Activated naive CD8-positive, alpha-beta T cell treated with anti-CD3 and anti-CD28 coated beads, Interleukin-2, amount 10 ng/mL, durations not matched to agents 7 days and 5 days (primary cell): Measurements from ENCODE around the gene FRMD5. TPM values are rescaled to one million over a fixed set of nuclear protein-coding genes. Genes with fewer than 3 reads are reported as not detected.
A peak's percentile ranks its signal among the peaks of the same experiment; 100 is the strongest.

ENCODE experiments used
- ATAC-seq: fragments of 150-1000 bp; cut with Tn5 transposase; one replicate; pipeline ENCODE4 v1.10.0; 2021; ENCODE audit warnings: low read depth, moderate library complexity
- POLR2A ChIA-PET: fragments of 350-600 bp; sonication (Branson Sonifier 250); formaldehyde crosslinking; loops from one replicate; lab custom pipeline; 2021; ENCODE audit warnings: antibody characterized with exemption; lab: Charles Lee
- DNase-seq: peaks from one replicate; pipeline ENCODE4 v3.0.0; 2021
- H3K27ac Mint-ChIP-seq: one replicate; pipeline ENCODE4 v1.8.0; 2022; ENCODE audit warnings: mild to moderate bottlenecking, mixed read lengths
- H3K27me3 Mint-ChIP-seq: one replicate; pipeline ENCODE4 v1.8.0; 2022; ENCODE audit warnings: mild to moderate bottlenecking, moderate library complexity, mixed read lengths
- H3K36me3 Mint-ChIP-seq: one replicate; pipeline ENCODE4 v1.8.0; 2021; ENCODE audit warnings: mild to moderate bottlenecking, mixed read lengths
- H3K4me1 Mint-ChIP-seq: one replicate; pipeline ENCODE4 v1.8.0; 2021; ENCODE audit warnings: mixed read lengths
- H3K4me3 Mint-ChIP-seq: one replicate; pipeline ENCODE4 v1.8.0; 2022; ENCODE audit warnings: mild to moderate bottlenecking, moderate library complexity, mixed read lengths
- H3K9me3 Mint-ChIP-seq: one replicate; pipeline ENCODE4 v1.8.0; 2021; ENCODE audit warnings: mixed read lengths
- total RNA-seq, 2 experiments: library from RNA; stranded (reverse); gene quantifications; one replicate each; pipeline ENCODE4 v1.2.3, GENCODE V29; 2021

The FRMD5 gene
- total RNA-seq, 2 experiments from 2014 or later, result 0.26 TPM; not detected in 1

DNA sequence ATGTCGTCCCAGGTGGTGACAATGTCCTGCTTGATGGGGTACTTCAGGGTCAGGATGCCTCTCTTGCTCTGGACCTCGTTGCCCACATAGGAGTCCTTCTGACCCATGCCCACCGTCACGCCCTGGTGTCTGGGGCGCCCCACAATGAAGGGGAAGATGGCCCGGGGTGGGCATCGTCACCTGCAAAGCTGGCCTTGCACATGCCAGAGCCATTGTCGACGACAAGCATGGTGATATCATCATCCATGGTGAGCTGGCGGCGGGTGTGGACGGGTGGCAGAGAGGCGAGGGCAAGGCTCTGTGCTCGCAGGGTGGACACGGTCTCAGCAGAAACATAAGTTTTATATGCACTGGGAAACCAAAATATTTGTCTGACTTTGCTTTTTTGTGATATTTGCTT, 205.1 kb downstream of the FRMD5 start:
- H3K27me3 Mint-ChIP-seq, result peaks cover 23% of the 10 kb centered on the region
- no peaks in the 10 kb centered on the region for H3K9me3 Mint-ChIP-seq
- no peak overlapping the region for H3K27ac Mint-ChIP-seq
- no peaks in the 10 kb centered on the region for H3K36me3 Mint-ChIP-seq
- POLR2A ChIA-PET, result no interaction called here
- ATAC-seq (no peak), DNase-seq (no peak)
- no peaks in the 10 kb centered on the region for H3K4me1 Mint-ChIP-seq
- no peak overlapping the region for H3K4me3 Mint-ChIP-seq

DNA sequence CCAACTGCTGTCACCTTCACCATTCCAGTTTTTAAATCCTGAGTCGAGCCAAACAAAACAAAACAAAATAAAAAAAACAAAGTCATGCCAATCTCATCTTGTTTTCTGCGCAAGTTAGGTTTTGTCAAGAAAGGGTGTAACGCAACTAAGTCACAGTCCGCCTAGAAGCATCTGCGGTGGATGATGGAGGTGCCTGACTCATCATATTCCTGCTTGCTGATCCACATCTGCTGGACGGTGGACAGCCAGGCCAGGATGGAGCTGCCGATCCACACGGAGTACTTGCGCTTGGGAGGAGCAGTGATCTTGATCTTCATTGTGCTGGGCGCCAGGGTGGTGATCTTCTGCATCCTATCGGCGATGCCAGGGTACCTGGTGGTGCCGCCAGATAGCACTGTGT, 206.2 kb downstream of the FRMD5 start:
- Mint-ChIP-seq H3K36me3 (no peaks in the 10 kb centered on the region), H3K27me3 (peaks cover 21% of the 10 kb centered on the region), H3K9me3 (no peaks in the 10 kb centered on the region), H3K27ac (no peak overlapping the region), H3K4me3 (no peak overlapping the region), H3K4me1 (no peaks in the 10 kb centered on the region)
- POLR2A ChIA-PET, result no interaction called here
- ATAC-seq (no peak), DNase-seq (no peak)

DNA sequence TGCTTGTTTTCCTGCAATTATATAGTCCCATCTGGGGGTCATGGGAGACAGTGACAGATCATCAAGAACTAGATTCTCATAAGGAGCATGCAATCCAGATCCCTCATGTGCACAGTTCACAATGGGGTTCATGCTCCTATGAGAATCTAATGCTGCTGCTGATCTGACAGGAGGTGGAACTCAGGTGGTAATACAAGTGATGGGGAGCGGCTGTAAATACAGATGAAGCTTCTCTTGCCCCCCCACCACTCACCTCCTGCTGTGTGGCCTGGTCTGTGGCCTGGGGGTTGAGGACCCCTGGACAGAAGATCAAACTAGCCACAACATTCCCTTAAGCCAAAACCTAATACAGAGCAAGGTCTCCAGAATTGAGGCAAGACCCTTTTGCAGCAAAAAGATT, 207.1 kb downstream of the FRMD5 start:
- no peak for DNase-seq
- no peak overlapping the region for H3K4me3 Mint-ChIP-seq
- no peak for ATAC-seq
- H3K9me3 Mint-ChIP-seq, result no peaks in the 10 kb centered on the region
- no peaks in the 10 kb centered on the region for H3K36me3 Mint-ChIP-seq
- POLR2A ChIA-PET, result no interaction called here
- H3K27me3 Mint-ChIP-seq, result peaks cover 29% of the 10 kb centered on the region
- no peaks in the 10 kb centered on the region for H3K4me1 Mint-ChIP-seq
- H3K27ac Mint-ChIP-seq, result no peak overlapping the region

DNA sequence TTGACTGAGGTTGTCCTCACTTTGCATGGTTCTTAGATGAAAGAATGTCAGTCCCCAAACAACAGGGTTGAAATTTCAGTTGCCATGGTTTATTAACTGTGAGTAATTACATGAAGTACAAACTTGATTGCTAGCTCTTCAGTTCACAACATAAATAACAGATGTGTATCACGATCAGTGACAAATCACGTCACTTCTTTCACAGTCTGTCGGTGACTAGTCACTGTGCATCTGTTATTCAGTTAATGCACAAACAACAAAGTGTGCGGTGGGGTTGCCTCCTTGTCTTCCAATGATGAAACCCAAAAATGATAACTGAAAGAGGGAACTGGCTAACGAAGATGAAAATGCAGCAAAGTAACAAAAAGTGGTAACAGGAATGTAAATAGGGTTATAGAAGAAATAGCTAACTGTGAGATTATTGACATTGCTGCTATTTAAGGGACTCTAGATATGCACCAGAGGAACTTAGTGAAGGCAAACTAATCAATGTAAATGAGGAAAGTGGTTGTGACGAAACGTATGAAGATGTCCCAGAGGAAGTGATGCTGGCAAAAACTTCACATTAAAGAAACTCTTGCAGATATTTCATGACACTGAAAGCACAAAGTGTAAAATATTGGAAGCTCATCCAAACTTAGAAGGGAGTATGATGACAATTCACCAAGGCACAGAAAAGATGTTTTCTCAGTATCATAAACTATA, 208.9 kb downstream of the FRMD5 start:
- no peak for DNase-seq
- Mint-ChIP-seq H3K36me3 (no peaks in the 10 kb centered on the region), H3K27ac (no peak overlapping the region), H3K4me3 (no peak overlapping the region), H3K27me3 (peaks cover 38% of the 10 kb centered on the region), H3K4me1 (no peaks in the 10 kb centered on the region), H3K9me3 (no peaks in the 10 kb centered on the region)
- POLR2A ChIA-PET, result no interaction called here
- ATAC-seq, result no peak

DNA sequence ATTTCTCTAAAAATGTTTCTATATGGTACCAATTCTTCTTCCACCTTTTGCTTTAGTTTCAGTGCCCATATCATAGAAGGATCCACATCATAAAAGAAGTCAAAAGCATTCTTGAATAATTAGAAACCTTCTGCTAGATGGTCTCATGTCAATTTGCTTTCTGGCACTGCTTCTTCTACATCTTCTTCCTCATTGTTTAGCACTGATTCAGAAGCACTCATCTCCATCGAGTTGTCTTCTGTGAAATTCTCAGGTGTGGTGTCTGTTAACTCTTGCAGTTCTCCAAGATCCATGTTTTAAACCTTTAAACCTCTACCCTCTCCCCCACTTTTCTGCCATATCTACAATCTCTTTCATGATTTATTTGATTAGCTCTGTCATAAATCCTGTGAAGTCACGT, 213.5 kb downstream of the FRMD5 start:
- no peak overlapping the region for H3K27ac Mint-ChIP-seq
- H3K4me1 Mint-ChIP-seq, result peaks cover 12% of the 10 kb centered on the region
- H3K27me3 Mint-ChIP-seq, result peaks cover 31% of the 10 kb centered on the region
- H3K9me3 Mint-ChIP-seq, result peaks cover 8% of the 10 kb centered on the region
- POLR2A ChIA-PET, result no interaction called here
- peaks cover 3% of the 10 kb centered on the region for H3K36me3 Mint-ChIP-seq
- ATAC-seq (no peak), DNase-seq (no peak)
- H3K4me3 Mint-ChIP-seq, result no peak overlapping the region

DNA sequence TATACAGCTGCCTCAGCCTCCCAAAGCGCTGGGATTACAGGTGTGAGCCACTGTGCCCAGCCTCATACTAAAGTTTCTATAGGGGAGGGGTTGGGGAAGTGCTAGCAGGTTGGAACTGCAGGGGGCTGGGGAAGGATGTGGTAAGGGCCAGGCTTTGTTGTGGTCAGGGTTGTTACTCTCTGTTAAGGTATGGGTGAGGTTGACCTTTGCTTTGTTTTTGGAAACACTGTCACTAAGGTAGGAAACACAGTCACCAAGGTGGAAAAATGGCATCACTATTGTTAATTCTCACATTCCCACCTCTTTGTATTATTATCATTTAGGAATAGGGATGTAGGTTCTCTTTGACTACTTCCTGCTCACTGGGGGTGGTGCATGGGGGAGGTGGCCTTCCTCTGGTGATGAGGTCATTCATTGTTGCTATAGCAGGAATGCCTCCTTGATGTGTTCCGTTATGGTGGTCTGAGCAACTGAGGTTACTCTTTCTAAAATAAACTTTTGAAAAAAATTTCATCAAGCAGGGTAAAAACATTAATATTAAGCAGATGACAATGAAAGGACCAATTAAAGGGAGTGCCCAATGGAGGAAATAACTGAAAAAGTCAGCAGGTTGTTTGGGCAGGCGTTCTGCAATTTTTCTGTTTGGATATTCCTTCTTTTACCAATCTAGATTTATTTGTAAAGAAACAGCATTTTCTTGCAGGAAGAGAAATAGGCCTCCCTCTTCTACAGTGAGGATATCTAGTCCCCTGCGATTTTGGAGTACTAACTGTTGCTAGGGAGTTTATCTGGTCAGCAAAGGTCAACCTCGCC, 217.8 kb downstream of the FRMD5 start:
- DNase-seq, result peak; percentile 71
- Mint-ChIP-seq H3K36me3 (peaks cover 3% of the 10 kb centered on the region), H3K27me3 (peaks cover 21% of the 10 kb centered on the region), H3K27ac (peak overlapping the region; percentile 39), H3K4me1 (peaks cover 39% of the 10 kb centered on the region), H3K9me3 (peaks cover 8% of the 10 kb centered on the region), H3K4me3 (peak overlapping the region; percentile 39)
- POLR2A ChIA-PET, result interaction anchor here (0.7 kb wide), 1 partner anchor 311 kb away, joined by 3 read pairs; the partner anchor contains the start of gene GOLM2
- peak; percentile 90 for ATAC-seq

DNA sequence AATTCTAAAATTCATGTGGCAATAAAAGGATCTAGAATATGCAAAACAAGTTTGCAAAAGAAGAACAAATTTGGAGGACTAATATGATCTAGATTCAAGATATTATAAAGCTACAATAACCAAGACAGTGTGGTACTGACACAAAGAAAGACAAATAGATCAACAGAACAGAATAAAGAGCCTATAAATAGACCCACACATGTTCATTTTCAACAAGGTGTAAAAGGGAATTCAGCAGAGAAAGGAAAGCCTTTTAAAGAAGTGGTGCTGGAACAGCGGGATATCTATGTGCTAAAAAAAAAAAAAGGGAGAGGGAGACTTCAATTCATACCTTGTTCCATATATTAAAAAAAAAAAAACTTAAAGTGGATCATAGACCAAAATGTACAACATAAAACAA, 219.3 kb downstream of the FRMD5 start:
- no peak for ATAC-seq

DNA sequence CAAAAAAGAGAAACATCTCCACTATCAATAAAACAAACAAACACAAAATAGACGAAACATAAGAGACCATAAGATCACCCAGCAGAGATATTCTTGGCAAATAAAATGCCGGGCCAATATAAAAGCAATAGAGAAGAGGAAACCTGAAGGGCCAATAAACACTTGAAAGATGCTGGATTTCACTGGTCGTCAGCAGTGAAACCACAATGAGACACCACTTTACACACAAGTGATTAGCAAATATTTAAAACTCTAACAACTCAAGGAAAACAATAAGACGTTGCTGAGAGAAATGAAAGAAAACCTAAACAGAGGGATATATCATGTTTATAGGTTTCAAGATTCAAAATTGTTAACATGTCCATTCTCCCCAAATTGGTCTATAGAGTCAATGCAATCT, 219.7 kb downstream of the FRMD5 start:
- Mint-ChIP-seq H3K27ac (no peak overlapping the region), H3K4me1 (peaks cover 39% of the 10 kb centered on the region), H3K36me3 (peaks cover 3% of the 10 kb centered on the region), H3K27me3 (peaks cover 12% of the 10 kb centered on the region), H3K4me3 (no peak overlapping the region), H3K9me3 (peaks cover 8% of the 10 kb centered on the region)
- POLR2A ChIA-PET, result no interaction called here
- DNase-seq (no peak), ATAC-seq (no peak)

More for the DNA sequence above, 219.3 kb downstream of the FRMD5 start:
- peaks cover 9% of the 10 kb centered on the region for H3K27me3 Mint-ChIP-seq
- H3K36me3 Mint-ChIP-seq, result peaks cover 3% of the 10 kb centered on the region
- DNase-seq, result no peak
- peak overlapping the region; percentile 56 for H3K4me3 Mint-ChIP-seq
- no peak overlapping the region for H3K27ac Mint-ChIP-seq
- POLR2A ChIA-PET, result no interaction called here
- peaks cover 41% of the 10 kb centered on the region for H3K4me1 Mint-ChIP-seq
- peaks cover 8% of the 10 kb centered on the region for H3K9me3 Mint-ChIP-seq

DNA sequence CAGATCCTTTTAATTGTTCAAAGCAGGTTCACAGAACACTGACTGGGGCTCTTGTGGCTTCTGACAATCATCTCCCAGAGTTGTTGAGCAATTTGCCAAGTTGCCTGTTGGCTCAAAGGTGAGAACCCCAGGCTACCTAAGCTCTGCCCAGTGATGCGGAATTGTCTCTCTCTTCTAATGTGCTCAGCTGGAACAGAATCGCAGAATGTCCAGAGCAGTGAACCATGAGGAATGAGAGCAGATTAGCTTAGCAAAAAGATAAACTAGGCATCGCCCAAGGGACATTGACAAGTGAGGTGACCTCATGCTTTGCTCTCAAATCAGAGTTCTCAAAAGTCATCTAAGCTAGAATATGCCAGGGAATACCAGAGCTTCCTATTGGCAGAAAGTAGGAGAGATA, 220.2 kb downstream of the FRMD5 start:
- POLR2A ChIA-PET, result no interaction called here
- DNase-seq (no peak), ATAC-seq (no peak)
- Mint-ChIP-seq H3K4me3 (no peak overlapping the region), H3K27me3 (peaks cover 13% of the 10 kb centered on the region), H3K9me3 (peaks cover 8% of the 10 kb centered on the region), H3K36me3 (peaks cover 3% of the 10 kb centered on the region), H3K27ac (no peak overlapping the region), H3K4me1 (peaks cover 38% of the 10 kb centered on the region)

DNA sequence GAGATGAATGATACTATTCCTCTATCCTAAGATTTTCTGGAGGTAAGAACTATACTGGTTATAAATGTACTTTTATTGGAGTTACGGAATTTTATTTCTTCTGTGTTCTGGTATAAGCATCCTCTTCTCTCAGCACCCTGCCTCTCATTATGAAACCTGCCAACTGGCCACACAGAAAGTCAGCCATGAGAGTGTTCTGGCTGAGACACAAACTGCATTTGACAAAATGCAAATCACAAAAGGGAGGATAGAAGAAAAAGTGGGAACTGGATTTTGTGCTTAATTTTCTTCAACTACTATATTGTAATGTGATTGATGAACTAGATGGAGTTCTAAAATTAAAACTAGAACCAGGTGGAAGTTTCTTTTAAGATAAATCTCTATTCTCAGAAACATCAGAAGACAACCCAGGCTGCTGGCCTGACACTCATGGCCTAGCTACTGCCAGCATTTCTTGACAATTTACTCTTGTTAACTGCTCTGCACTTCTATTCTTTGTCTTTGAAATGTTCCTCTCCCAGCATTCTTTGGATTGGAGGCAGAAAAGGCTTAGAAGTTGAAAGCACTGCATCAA, 225.2 kb downstream of the FRMD5 start:
- no peak overlapping the region for H3K27ac Mint-ChIP-seq
- ATAC-seq (no peak), DNase-seq (no peak)
- peaks cover 15% of the 10 kb centered on the region for H3K4me1 Mint-ChIP-seq
- no peaks in the 10 kb centered on the region for H3K36me3 Mint-ChIP-seq
- no peak overlapping the region for H3K4me3 Mint-ChIP-seq
- no peaks in the 10 kb centered on the region for H3K9me3 Mint-ChIP-seq
- POLR2A ChIA-PET, result no interaction called here
- peaks cover 33% of the 10 kb centered on the region for H3K27me3 Mint-ChIP-seq

DNA sequence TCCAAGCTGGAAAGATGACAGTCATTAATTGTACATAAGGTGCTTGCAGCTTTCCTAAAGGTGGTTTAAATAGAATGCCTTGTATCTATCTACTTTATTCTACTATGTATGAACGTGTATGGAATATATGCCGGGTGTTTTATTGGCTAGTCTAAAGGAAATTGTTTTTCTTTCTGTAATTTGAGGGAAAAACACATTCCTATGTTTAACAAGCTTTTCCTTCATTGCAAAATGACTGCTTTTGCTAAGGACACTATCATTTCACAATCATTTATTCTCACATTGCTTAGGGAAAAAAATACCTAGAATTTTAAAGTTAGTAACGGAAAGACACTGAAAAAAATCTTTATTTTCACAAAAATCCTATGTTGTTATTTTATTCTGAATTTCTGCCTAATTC, 226.5 kb downstream of the FRMD5 start:
- no peaks in the 10 kb centered on the region for H3K9me3 Mint-ChIP-seq
- POLR2A ChIA-PET, result no interaction called here
- no peak for ATAC-seq
- H3K27ac Mint-ChIP-seq, result no peak overlapping the region
- no peak overlapping the region for H3K4me3 Mint-ChIP-seq
- peaks cover 6% of the 10 kb centered on the region for H3K4me1 Mint-ChIP-seq
- no peak for DNase-seq
- H3K27me3 Mint-ChIP-seq, result peaks cover 36% of the 10 kb centered on the region
- H3K36me3 Mint-ChIP-seq, result no peaks in the 10 kb centered on the region

DNA sequence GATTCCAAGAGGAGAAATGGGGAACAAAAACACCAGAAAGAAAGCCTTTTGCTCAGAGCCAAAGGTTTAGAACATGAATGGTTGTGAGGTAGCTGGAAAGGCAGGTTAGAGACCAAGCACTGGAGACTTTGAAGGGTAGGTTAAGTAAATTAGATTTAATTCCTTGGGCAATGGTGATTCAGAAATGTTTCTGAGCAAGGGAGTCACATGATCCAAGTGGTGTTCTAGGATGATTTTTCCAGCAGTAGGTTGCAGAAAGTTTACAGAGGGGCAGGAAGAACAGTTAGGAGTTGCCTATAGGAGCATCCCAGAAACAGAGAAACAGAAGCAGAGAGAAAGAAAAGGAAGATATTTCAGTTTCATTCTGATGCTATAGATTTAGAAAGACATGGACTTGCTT, 228.4 kb downstream of the FRMD5 start:
- H3K4me1 Mint-ChIP-seq, result no peaks in the 10 kb centered on the region
- POLR2A ChIA-PET, result no interaction called here

DNA sequence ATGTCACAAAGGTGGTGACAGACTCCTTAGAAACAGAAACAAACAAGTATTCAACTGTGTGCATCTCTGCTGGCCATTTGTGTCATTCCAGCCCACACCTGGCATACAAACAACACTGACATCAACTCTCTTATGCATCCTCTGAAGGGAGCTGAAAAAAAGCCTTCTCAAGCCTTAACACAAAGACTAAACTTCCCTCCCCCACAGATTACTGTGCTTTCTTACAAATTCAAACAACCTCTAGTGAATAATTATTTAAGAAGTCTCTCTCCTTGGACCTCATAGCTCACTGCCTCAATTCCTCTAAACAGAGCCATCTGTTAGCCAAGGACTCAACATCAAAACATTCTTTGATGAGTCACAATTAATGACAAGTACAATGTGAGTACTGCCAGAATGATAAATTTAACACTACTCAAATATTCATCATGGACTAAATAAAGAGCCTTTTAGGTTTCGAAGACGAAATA, 236.2 kb downstream of the FRMD5 start:
- H3K27ac Mint-ChIP-seq, result no peak overlapping the region
- DNase-seq, result no peak
- no peak for ATAC-seq
- H3K36me3 Mint-ChIP-seq, result peaks cover 1% of the 10 kb centered on the region
- H3K27me3 Mint-ChIP-seq, result peaks cover 27% of the 10 kb centered on the region
- POLR2A ChIA-PET, result no interaction called here
- H3K4me1 Mint-ChIP-seq, result peaks cover 6% of the 10 kb centered on the region
- no peak overlapping the region for H3K4me3 Mint-ChIP-seq
- H3K9me3 Mint-ChIP-seq, result no peaks in the 10 kb centered on the region

More for the DNA sequence above, 228.4 kb downstream of the FRMD5 start:
- no peak overlapping the region for H3K27ac Mint-ChIP-seq
- no peaks in the 10 kb centered on the region for H3K36me3 Mint-ChIP-seq
- no peak overlapping the region for H3K4me3 Mint-ChIP-seq
- DNase-seq, result no peak
- ATAC-seq, result no peak
- H3K27me3 Mint-ChIP-seq, result peaks cover 36% of the 10 kb centered on the region
- no peaks in the 10 kb centered on the region for H3K9me3 Mint-ChIP-seq
